Measurements from ENCODE around the gene CCNE1.

GRCh38 chr19:29771708-29772414 is 39.9 kb upstream of the CCNE1 start:
- peak in 3 of 4 experiments; percentile 47 to 82 (median 71) for TF ChIP-seq CTCF (IDR thresholded peaks at IDR 0.05)
- TF ChIP-seq POLR2AphosphoS5 (IDR thresholded peaks at IDR 0.05): no peak
- TF ChIP-seq POLR2A (IDR thresholded peaks at IDR 0.05): no peak
- TF ChIP-seq EP300 (IDR thresholded peaks at IDR 0.05): no peak

Data from gastroesophageal sphincter (tissue), 3 donors.